HG02798 (cell line): ENCODE measurements around the gene HEMK1.

Experiments
- ATAC-seq: cut with Tn5 transposase; IDR thresholded peaks from one replicate; pipeline ENCODE4 v1.9.1; 2021; ENCODE audit warnings: mild to moderate bottlenecking; ENCODE audit not compliant: unreplicated experiment, poor library complexity

HEMK1 gene

DNA sequence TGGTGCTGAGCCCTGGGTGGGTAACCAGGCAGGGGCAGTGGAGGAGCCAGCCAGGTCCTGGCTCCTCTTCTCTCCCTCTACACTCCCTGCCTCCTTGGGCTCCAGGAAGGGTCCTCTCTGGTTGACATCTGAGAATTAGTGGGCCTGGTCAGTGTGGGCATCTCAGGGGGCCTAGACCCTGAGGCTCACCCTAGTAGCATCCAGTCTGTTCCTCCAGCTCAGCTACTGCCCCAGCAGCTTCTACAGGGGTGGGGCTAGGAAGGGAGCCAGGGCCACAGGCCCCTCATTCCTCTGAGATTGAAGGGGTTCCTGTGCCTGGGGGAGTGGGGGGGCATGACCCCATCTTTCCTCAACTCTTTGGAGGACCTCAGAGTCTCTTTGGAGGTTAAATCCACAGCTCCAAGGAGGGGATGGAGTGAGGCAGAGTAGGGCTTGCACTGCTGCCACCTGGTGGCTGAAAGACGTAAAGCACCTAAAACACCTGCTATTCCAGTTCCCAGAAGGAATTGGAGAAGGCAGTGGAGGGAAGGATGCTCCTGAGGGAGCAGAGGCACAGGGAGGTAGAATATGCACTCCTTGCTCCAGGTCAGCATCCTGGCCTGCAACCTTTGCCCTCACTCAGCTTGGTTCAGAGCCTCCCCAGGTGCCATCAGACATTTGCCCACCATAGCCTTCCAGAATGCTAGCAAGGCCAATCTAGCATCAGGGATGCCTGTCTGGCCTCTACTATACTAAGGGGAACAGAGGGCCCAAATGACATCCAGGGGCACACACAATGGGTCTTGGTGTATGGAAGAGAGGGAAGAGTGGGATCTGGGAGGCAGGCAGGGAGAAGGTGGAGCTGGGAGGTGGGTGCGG lies 26.9 kb upstream of the HEMK1 start:
- no peak for ATAC-seq

DNA sequence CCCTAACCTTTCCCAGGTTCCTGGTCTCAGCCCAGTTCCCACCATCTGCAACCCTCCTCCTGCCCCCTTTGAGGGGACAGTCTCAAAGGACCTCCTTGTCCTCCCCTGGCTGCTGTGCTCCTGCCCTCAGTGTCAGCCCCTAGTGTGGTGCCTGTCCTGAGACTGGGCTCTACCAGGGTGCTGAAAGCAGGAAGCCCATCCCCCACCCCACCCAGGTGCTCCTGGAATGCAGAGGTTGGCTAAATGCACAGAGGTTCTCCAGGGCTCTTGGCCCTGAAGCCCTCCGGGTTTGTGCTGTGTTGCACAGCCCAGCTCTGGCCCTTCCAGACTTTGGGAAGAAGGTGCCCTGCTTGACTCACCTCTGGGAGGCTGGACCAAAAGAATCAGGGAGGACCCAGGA lies 23.5 kb upstream of the HEMK1 start:
- no peak for ATAC-seq

DNA sequence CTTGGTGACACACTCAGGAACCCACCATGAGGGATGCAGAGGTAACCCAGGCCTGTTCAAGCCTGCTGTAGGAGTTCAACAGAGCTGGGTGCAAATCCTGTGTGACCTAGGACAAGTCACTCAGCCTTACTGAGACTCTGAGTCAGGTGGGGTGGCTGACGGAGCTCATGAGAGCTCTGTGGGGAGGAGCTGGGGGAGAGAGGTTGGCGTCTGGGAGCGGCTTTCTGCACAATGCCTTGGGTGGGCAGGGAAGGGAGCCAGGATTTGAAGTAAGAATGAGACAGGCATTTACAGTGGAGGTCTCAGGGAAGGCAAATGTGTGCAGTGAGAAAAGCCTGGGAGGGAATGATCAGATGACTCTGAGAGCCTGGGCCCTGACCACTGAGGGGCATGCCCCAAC lies 20.1 kb upstream of the HEMK1 start:
- ATAC-seq = no peak

DNA sequence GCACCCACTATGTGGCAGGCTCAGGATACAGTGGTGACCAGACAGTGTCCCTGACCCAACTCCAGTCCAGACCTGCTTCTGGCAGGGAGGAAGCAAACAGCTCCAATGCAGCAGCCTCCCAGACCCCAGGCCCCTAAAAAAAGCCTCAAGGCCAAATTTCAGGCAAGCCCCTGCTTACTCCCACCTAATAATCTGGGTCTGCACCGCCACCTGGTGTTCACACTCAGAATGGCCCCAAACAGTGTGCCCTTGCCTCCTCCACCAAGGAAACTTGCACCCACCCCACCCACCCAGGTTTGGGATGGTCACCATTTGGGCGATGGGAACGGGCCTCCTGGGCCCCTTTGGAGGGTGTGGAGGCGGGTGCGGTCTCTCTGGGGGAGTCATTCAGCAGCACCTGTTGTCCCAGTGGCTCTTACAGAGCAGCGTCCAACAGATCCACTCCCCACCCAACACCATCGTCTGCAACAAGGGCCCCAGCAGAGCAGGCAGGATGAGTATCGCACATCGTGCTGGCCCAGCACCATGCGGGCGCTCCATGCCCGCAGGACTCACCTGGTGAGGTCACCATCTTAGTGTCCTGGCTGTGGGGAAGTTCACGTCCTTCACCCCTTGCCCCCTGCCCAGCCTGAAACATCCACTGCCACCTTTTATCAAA lies 19.1 kb upstream of the HEMK1 start:
- no peak for ATAC-seq

DNA sequence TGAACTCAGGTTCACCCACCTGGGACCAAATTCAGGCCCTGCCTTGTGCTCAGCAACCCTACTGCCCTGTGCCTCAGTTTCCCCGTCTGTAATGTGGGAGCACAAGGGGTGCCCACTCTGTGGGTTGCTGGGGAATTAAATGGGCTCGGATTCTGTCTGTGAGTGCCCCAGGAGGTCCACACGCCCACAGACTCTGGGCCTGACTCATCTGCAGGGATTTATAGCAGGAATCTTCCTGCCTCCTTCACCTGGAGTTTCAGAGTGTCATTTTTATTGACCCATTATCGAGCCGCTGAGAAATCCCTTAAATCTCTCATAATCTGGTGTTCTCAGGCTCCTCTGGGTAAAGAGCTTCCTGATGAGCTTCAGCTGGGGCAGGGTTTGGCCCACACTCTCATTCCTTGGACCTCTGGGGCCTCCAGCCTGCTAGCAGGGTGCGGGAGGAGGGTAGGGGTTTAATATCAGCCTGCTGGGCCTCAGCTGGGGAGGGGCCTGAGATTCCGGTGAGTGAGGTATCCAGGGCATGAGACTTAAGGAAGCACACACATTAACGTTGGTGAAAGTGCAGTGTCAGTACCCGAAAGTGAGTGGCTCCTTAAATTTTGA lies 18.2 kb upstream of the HEMK1 start:
- no peak for ATAC-seq

DNA sequence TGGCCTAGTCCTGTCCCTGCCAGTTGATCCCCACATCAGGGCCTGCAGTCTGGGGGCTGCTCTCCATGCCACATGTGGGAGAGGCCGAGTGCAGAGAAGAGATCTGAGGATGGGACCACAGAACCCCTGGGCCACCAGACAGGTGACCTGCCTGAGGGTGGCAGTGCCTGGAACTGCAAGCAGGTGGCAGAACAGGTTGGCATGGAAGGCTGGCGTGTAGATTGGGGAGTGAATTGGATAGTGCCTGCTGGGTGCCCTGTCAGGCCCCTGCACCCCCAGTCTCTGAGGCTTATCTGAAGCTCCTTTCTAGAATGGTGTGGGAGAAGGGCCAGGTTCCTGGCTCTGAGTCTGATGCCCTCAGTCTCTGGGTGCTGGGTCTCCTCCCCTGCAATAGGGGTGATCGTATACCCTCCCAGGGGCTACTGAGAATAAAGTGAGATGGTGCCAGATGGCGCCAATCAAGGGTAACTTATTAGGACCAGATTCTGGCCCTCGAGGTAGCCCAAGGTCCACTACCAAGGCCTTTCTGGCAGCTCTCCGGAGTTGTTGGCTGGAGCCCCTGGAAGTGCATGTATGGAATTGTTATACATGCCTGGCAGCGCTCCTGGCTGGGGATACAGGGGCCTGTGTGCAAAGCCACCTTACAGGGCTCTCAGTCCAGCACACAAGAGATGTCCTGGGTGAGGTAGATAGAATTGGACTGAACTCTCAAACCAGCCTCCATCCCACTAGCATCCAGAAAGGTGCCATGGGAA lies 17.5 kb upstream of the HEMK1 start:
- no peak for ATAC-seq

DNA sequence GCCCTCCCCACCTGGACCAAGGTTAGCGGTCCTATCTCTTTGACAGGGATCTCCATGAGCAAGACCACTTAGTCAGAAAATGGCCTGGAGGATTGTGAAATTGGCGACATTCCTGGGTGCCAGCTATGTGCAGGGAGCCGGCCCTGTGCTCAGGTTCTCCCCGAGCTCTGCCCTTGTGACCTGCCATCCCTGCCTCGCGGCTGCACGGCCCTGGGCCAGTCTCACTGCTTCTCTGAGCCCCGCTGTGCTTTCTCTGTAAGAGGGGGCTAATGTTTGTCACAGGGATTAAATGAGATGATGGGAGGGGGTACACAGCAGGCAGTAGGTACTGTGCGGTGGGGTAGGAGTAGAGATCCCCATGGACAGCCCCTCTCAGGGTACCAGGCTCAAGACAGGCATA lies 16.7 kb upstream of the HEMK1 start:
- no peak for ATAC-seq

DNA sequence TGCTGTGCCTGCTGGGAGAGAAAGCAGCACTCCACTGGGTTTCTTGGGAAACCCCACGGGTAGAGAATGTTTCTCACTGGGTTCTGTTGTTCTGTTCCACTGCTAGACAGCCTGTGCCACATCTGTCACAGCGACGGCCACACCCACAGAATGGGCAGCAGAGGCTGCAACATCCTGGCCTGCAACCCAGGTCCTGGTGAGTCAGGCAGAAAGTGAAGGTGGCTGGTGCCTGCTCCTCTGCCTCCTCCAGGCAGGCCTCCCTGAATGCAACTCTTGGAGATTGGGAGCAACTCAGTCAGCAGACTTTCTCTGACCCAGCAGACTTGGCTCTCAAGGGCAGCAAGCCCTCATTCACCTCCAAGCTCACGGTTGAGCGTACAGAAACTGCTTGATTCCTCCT lies 14.8 kb upstream of the HEMK1 start:
- ATAC-seq = no peak

DNA sequence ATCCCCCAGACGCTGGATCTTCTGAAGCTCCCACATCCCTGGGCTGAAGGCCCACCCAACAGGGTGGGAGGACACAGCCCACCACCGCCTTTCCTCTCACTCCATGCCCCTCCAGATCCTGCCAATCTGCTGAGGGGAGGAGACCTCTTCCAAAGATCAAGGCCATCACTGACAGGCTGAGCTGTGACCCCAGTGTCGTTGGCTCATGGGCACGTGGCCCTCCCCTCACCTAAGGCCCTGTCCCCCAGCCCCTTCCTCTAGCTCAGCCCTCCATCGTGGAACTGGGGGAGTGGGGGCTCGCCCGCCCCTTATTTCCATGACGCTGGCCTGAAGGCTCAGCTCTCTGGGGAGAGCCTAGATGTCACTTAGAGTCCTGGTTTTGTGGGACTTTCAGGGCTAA lies 12.2 kb upstream of the HEMK1 start:
- ATAC-seq = no peak

DNA sequence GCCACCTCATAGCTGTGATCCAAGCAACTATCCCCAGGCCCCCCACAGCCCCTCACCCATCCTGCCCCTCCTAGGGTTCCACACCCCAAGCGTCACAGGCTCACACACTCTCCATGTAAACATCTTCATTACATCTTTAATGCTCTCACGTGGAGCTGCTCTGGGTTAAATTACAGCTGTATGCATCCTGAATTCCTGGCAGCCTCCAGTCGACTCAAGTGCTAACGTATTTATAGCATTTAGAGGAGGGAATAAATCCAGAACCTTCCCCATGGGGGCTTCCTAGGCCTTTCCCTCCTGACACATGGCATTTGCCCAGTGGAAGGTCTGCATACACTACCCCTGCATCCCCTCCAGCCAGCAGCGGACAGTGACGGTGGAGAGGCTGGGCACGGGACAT lies 11.4 kb upstream of the HEMK1 start:
- ATAC-seq = no peak

DNA sequence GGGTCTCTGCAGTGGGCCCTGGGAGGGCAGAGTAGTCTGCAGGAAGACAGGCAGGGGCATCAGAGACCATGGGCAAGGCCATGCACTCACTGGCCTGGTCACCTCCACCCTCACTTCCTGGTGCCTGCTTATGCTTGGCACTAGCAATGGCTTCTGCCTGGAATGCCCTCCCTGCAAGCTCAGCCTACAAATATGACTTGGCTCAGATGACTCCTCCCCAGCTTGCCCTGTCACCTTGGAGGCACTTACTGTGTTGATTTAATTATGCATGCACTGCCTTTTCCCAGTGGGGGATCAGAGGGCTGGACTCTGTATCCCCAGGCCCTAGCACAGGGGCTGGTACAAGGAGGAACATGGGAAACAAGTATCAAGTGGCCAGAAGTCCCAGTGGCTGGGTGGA lies 9.6 kb upstream of the HEMK1 start:
- no peak for ATAC-seq

DNA sequence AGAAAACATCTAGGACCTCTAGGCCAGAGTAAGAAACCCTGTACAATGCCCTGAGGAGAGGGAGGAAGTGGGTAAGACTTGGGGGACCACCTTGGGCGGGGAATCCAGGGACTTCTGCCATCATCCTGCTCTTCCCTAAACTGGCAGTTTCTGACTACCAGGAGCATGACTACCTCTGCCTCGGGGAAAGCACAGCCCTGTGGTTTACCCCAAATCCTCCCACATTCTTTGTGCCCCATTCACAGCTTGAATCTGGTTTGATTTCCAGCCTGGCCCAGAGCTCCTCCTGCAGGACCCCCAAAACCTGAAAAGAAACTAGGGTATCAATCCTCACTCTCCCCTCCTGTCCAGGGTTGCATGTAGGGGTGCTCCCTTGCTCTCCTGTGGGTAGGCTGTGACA lies 6.5 kb upstream of the HEMK1 start:
- ATAC-seq = no peak

DNA sequence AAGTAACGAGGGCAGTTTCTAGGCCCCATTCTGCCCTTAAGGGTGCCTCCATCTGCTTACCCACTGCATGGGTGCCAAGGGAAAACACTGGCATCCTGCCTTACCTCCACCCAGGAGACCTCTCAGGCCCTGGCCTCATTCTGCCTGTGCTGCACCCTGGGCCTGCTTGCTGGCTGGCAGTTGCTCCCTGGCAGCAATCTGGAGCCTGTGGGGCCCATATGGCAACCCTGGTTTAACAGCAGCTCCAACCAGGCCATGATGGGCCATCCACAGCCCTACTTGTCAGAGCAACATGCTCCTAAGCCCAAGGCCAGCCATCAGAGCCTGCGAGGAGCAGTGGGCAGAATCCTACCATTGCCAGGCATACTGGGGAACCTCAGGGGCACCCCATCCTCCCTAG lies 5.5 kb upstream of the HEMK1 start:
- no peak for ATAC-seq

DNA sequence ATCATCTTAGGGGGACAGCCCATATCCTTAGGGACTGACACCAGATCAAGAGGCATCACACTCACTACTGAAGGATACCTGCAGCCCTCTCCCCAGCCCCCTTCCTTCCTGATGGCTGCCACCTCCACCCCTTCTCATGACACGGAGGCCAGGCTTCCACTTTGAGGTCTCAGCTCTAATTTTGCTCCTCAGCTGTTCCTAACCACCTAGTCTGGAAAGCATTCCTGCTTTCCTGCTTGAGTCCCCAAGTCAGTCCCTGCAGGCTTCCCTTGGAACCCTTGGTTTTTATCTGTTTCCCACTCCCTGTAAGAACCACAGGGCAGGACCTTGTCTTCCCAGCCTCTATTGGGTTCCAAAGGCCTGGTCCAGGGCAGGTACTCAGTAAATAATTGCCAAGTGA lies 5.0 kb upstream of the HEMK1 start:
- no peak for ATAC-seq

DNA sequence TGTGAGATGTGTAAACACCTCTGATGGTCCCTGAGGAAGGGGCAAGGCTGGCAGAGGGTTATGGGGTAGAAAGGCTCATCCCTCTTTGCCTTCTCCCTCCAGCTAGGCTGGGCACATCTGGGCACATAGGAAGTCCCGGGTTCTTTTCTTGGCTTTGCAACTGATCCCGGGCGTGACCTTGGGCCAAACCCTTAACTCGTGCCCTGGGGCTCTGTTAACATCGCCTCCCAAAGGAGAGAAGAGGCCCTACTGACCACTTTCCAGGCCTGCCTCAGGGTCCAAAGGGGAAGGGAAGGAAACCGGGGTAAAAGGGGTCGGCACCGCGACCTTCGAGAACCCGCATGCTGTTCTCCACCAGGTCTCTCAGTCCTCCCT lies 2.3 kb upstream of the HEMK1 start:
- ATAC-seq = no peak

DNA sequence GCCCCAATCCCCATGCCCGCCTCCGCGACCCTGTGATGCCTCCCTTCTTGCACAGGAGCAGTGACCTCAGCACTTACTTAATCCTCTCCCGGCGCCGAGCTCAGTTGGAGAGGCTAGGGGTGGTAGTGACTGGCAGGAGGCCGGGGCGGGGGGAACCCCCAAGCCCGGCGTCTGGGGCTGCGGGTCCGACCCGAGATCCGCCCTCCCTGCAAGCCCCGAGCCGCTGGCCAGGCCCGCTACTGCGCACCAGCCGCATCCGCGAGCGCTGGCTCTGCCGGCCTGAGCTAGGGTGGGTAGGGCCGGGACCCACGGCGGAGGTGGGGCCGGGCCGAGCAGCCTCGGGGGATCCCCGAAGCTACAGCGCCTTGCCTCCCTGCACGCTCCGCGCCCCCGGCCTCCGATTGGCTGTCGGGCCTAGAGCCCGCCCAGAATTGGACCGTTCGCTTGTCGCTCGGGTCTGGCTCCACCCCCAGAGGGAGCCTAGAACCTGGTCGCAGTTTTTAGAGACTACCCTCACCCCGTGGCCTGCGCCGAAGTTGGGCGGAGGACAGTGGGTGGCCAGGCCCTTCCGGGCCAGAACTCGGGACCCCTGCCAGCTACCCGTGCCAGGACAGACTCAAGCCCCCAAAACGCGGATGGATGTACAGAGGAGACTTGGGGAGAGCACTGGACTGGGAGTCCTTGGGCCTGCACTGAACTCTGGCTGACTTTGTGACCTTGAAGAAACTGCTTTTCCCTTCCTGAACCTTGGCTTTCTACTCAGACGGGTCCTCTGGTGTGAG lies 1.7 kb upstream of the HEMK1 start, which contains the start of gene C3orf18:
Gene C3orf18, minus strand, starts transcription at position 362 of the 782 bp plus-strand sequence. CDS start 2,048 bp downstream, outside the sequence.
- ATAC-seq = peak; percentile 82

DNA sequence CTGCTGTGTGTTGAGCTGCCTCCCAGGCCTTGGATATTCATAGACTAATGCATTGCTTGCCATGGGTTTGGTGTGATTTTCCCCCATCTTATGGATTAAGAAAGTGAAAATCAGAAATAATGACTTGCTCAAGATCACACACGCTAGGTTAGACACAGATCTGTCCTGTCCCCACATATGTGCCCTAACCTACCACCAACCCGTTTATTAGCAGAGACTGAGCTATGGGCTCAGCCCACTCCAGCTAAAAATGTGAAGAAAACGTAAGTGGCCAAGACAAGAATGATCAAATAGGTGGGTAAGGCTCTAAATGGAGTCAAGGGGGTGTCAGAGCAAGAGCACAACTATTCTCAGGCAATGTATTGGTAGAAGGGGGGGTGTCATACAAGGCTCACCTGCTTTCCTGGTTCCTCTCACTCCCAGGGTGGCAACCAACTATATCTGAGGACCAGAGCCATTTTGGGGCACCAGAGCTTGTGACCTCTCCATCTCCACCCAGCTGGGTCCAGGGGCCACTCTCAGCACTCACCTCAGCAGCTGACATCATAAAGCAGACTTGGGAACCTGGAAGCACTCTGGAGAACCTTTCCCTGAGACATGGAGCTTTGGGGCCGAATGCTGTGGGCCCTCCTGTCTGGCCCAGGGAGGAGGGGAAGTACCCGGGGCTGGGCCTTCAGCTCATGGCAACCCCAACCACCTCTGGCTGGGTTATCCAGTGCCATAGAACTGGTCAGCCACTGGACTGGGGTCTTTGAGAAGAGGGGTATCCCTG lies 1.4 kb downstream of the HEMK1 start:
- ATAC-seq = no peak

DNA sequence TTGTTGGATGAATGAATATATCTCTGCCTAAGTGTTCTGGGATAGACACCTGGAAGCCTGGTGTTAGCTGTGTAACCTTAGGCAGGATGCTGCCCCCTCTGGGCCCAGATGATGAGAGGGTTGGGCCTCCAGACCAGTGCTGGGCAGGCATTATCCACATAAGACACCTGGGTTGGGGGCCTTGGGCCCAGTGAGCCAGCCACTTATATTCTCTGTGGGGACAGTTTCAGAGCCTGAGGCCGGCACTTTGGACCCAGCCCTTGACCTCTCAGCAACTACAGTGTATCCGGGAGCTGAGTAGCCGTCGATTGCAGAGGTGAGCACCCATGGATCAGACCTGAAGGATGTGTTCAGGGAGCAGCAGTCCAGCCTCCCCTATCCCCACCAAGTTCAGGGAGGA lies 2.2 kb downstream of the HEMK1 start:
- ATAC-seq = no peak

DNA sequence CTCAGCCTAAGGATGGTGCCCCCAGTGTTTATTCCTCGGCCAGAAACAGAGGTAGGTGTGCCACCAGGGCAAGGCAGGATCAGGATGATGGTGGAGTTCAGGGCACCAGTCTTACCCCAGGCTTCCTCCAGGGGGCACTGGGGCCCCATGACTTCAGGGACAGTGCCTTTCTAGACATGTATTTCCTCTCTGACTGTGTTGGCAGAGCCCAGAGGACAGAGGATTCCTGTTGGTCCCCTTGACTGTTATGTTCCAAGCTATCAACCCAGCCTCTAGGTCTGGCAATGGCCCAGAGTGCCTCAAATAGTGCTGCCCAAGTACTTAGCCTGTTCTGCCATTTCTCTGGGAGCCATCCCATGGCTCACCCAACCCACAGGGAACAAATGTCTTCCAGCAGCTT lies 2.8 kb downstream of the HEMK1 start:
- no peak for ATAC-seq
